Colonic mucosa (tissue), 4 donors: ENCODE data around the gene ODC1. TPM values are rescaled to one million over a fixed set of nuclear protein-coding genes. Genes with fewer than 3 reads are reported as not detected.

Experiments
- DNase-seq: peaks from one replicate; pipeline ENCODE4 v3.0.0-alpha.2; 2020
- H3K27ac ChIP-seq: fragments of 200-600 bp; one replicate; pipeline ENCODE4 v1.8.0; 2021
- H3K27me3 ChIP-seq: fragments of 200-600 bp; one replicate; pipeline ENCODE4 v1.8.0; 2021
- H3K36me3 ChIP-seq: fragments of 200-600 bp; one replicate; pipeline ENCODE4 v1.8.0; 2021
- H3K4me1 ChIP-seq: fragments of 200-600 bp; one replicate; pipeline ENCODE4 v1.8.0; 2021; ENCODE audit warnings: mild to moderate bottlenecking
- H3K4me3 ChIP-seq: fragments of 200-600 bp; one replicate; pipeline ENCODE4 v1.8.0; 2021
- H3K9ac ChIP-seq, 2 donors: one replicate each; pipeline ENCODE4 v1.7.0; 2013; ENCODE audit warnings: control low read depth in 2 of 2, low read depth in 2 of 2, low read length in 2 of 2
- H3K9me3 ChIP-seq: fragments of 200-600 bp; one replicate; pipeline ENCODE4 v1.8.0; 2021
- intact Hi-C: fragments of 100-400 bp; cut with DNase I; formaldehyde crosslinking; loops from one replicate; pipeline ENCODE4 v1.14.1; 2022
- total RNA-seq, 2 donors: library from RNA; stranded (reverse); fragmentation: NEBNext Ultra II Directional in 1 of 2; extraction: Animal tissue kit (Norgen Biotek cat#: 25700) in 1 of 2; gene quantifications; one replicate each; pipeline ENCODE4 v1.2.1, GENCODE V29; 2021
- TF ChIP-seq, protein P1 (sequence below): fragments of 200-600 bp; IDR thresholded peaks from one replicate; pipeline ENCODE4 v1.8.0; 2022; ENCODE audit warnings: antibody characterized with exemption, mild to moderate bottlenecking
- donor health status: healthy.
- donor health status: DM: no; HTN: no; CAD: no.
- donor health status: DM: no; HTN: no; CAD: no.

The ODC1 gene
- total RNA-seq, 2 donors from 2014 or later = 45.8 to 107 TPM

DNA sequence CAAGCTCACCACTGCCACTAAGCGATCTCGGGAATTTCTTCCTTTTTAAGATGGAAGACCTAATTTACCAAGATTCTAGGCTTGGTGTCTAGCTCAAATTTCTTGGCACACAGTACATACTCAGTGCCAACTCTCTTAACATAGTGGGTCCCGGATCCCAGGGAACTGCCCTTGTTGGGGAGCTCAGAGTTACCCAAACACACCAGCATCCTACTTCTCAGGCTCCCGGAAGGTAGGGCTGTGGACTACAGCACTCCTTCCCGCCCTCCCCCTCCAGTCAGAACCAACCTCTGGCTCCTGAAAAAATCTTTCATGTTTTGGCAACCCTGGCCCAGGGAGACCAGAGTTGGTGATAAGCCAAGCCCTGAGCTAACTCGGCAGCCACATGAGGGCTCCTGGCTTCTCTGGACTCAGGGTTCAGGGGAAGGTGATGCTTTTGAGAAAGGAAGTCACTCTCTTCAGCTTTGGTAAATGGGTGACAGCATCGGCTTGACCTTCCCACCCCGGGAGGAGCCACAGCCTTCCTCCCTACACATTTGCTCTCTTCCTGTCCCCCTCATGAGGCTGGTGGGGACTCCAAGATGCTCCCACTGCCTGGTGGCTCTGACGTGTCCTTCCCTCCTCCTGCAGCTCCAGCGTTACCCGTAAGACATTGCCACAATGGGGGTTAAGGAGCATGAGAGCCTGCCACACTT lies 8.8 kb downstream of the ODC1 start:
- no peak overlapping the region for H3K4me3 ChIP-seq
- TF ChIP-seq, protein P1, sequence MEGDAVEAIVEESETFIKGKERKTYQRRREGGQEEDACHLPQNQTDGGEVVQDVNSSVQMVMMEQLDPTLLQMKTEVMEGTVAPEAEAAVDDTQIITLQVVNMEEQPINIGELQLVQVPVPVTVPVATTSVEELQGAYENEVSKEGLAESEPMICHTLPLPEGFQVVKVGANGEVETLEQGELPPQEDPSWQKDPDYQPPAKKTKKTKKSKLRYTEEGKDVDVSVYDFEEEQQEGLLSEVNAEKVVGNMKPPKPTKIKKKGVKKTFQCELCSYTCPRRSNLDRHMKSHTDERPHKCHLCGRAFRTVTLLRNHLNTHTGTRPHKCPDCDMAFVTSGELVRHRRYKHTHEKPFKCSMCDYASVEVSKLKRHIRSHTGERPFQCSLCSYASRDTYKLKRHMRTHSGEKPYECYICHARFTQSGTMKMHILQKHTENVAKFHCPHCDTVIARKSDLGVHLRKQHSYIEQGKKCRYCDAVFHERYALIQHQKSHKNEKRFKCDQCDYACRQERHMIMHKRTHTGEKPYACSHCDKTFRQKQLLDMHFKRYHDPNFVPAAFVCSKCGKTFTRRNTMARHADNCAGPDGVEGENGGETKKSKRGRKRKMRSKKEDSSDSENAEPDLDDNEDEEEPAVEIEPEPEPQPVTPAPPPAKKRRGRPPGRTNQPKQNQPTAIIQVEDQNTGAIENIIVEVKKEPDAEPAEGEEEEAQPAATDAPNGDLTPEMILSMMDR = no peak
- peaks cover 17% of the 10 kb centered on the region for H3K36me3 ChIP-seq
- no peak for DNase-seq
- no peaks in the 10 kb centered on the region for H3K27me3 ChIP-seq
- no peak overlapping the region for H3K27ac ChIP-seq
- H3K4me1 ChIP-seq = no peaks in the 10 kb centered on the region
- no peak overlapping the region for H3K9ac ChIP-seq
- intact Hi-C loops = loop anchor here (5.0 kb wide), 2 partner anchors 223 to 367 kb away; no protein-coding TSS in a partner anchor
- H3K9me3 ChIP-seq = no peaks in the 10 kb centered on the region

DNA sequence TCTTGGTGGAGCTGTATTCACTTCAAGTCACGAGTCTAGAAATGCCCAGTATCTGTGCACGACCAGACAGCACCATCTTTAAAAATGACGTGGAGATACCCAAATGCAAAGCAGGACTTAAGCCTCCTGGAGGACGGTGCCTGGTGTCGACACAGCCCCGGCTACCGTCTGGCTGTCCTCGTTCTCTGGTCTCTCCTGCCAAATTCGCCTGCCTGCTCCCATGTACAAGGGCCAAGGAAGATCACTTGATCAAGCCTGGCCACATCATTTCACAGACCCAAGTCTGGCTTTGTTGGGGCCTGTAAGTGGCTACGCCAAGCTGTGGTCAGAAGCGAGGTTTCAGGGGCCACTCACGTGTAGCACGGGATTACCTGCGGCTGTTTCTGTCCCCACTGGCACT lies 9.4 kb downstream of the ODC1 start:
- H3K27me3 ChIP-seq = no peaks in the 10 kb centered on the region
- H3K9me3 ChIP-seq = no peaks in the 10 kb centered on the region
- no peak overlapping the region for H3K27ac ChIP-seq
- no peaks in the 10 kb centered on the region for H3K4me1 ChIP-seq
- no peak overlapping the region for H3K9ac ChIP-seq
- no peak overlapping the region for H3K4me3 ChIP-seq
- no peak for DNase-seq
- H3K36me3 ChIP-seq = peaks cover 17% of the 10 kb centered on the region
- intact Hi-C loops = loop anchor here (5.0 kb wide), 2 partner anchors 224 to 366 kb away; no protein-coding TSS in a partner anchor
- TF ChIP-seq, protein P1 = no peak

DNA sequence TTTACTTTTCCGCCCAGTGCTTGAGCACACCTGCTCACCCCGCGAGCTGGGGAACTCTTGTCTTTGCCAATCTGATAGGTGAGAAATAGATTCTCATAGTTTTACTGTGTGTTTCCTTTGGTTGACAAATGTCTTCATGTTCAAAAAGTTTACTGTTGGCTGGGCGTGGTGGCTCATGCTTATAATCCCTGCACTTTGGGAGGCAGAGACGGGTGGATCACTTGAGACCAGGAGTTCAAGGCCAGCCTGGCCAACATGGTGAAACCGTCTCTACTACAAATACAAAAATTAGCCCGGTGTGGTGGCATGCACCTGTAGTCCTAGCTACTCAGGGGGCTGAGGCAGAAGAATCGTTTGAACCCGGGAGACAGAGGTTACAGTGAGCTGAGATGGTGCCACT lies 10.3 kb downstream of the ODC1 start:
- Histone ChIP-seq H3K27me3 (no peaks in the 10 kb centered on the region), H3K9me3 (no peaks in the 10 kb centered on the region), H3K27ac (no peak overlapping the region), H3K9ac (no peak overlapping the region), H3K4me1 (no peaks in the 10 kb centered on the region), H3K4me3 (no peak overlapping the region), H3K36me3 (peaks cover 17% of the 10 kb centered on the region)
- TF ChIP-seq, protein P1 = no peak
- no peak for DNase-seq
- intact Hi-C loops = loop anchor here (5.0 kb wide), 2 partner anchors 224 to 366 kb away; no protein-coding TSS in a partner anchor

DNA sequence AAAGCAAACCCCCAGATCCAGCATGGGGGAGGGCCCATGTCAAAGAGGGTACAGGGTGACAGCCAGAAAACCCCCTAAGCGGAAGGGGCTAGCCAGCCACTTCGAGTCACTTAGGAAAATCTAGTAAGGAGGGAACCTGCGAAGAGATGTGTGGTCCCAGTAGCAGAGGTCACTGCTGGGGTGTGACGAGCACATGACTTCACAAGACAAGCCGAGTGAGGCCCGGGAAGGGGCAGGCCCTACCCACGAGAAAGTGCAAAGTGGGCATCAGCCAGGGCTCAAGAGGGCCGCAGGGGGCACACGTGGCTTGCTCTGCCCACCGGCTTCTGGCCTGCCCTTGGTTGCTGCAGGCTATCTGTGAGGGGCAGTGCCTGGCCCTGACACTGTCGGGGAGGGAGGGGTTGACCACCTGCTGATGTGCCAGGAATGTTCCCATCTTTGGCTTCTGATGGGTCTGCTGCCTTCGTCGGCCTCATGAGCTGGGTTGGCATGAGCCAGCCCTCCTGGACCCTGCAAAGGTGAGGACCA lies 11.5 kb downstream of the ODC1 start:
- Histone ChIP-seq H3K9me3 (no peaks in the 10 kb centered on the region), H3K4me3 (no peak overlapping the region), H3K27ac (no peak overlapping the region), H3K27me3 (no peaks in the 10 kb centered on the region), H3K4me1 (no peaks in the 10 kb centered on the region), H3K36me3 (peaks cover 7% of the 10 kb centered on the region), H3K9ac (no peak overlapping the region)
- intact Hi-C loops = loop anchor here (5.0 kb wide), 2 partner anchors 226 to 364 kb away; no protein-coding TSS in a partner anchor
- TF ChIP-seq, protein P1 = no peak
- DNase-seq = no peak

DNA sequence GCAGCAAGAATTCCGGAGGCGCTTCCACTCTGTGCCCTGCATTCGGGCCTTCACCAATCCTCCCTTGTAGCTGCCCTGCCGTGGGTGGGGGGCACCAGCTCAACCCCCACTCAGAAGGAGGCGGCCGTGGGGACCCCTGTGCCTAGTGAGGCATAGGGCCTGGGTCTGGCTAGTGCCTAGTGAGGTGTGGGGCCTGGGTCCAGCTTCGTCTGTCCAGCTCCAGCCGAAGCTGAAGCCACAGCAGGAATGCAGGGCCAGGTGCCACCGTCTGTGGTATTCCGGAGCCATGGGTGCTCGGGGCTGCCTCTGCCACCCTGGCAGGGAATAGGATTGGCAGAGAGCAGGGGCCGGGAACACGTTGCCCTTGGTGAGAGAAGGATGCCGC lies 12.3 kb downstream of the ODC1 start:
- intact Hi-C loops = loop anchor here (2.0 to 5.0 kb wide), 3 partner anchors 226 to 364 kb away; no protein-coding TSS in a partner anchor
- Histone ChIP-seq H3K36me3 (no peaks in the 10 kb centered on the region), H3K9me3 (no peaks in the 10 kb centered on the region), H3K4me1 (no peaks in the 10 kb centered on the region), H3K4me3 (no peak overlapping the region), H3K27me3 (no peaks in the 10 kb centered on the region), H3K9ac (no peak overlapping the region), H3K27ac (no peak overlapping the region)
- TF ChIP-seq, protein P1 = no peak
- no peak for DNase-seq
